Left ventricle myocardium inferior (tissue), 1 donor: ENCODE measurements around the gene CIAO2A. TPM values are rescaled to one million over a fixed set of nuclear protein-coding genes. Genes with fewer than 3 reads are reported as not detected.

Experiments
- DNase-seq: peaks from one replicate; pipeline ENCODE4 v3.0.0-alpha.2; 2020
- H3K27ac ChIP-seq: fragments of 200-600 bp; replicated peaks from 2 replicates; pipeline ENCODE4 v1.8.0; 2021
- H3K27me3 ChIP-seq: fragments of 200-600 bp; 2 replicates; pipeline ENCODE4 v1.8.0; 2021; ENCODE audit warnings: low read depth
- H3K36me3 ChIP-seq: fragments of 200-600 bp; 2 replicates; pipeline ENCODE4 v1.8.0; 2021
- H3K4me1 ChIP-seq: fragments of 200-600 bp; 2 replicates; pipeline ENCODE4 v1.8.0; 2021
- H3K4me3 ChIP-seq: fragments of 200-600 bp; 2 replicates; pipeline ENCODE4 v1.8.0; 2021; ENCODE audit warnings: mild to moderate bottlenecking, moderate library complexity
- H3K9me3 ChIP-seq: fragments of 200-600 bp; replicated peaks from 2 replicates; pipeline ENCODE4 v1.8.0; 2021
- CTCF ChIP-seq: fragments of 200-600 bp; IDR thresholded peaks from 2 replicates; pipeline ENCODE4 v1.8.0; 2021; ENCODE audit warnings: antibody characterized with exemption, mild to moderate bottlenecking, borderline replicate concordance
- intact Hi-C: fragments of 100-400 bp; cut with micrococcal nuclease; formaldehyde crosslinking; loops from one replicate; pipeline ENCODE4 v1.11.0; 2022
- total RNA-seq: library from RNA; stranded (reverse); fragmentation: NEBNext Ultra II Directional; extraction: Animal tissue kit (Norgen Biotek cat#: 25700); gene quantifications from one replicate; pipeline ENCODE4 v1.2.1, GENCODE V29; 2021
- donor health status: DM: no; HTN: yes; CAD: no; lungs with severe emphysema.

The CIAO2A gene
- total RNA-seq, 1 donor from 2014 or later = 71.0 TPM

- H3K27ac ChIP-seq = peak overlapping the region; percentile 61
- DNase-seq = no peak
- no peaks in the 10 kb centered on the region for H3K9me3 ChIP-seq
- intact Hi-C loops = no loop called here
- no peak for TF ChIP-seq CTCF
- H3K4me1 ChIP-seq = peaks cover 76% of the 10 kb centered on the region
- H3K36me3 ChIP-seq = no peaks in the 10 kb centered on the region
- H3K27me3 ChIP-seq = no peaks in the 10 kb centered on the region
- no peak overlapping the region for H3K4me3 ChIP-seq
Observed at GRCh38 chr15:64099379-64099778, 5.7 kb upstream of the CIAO2A start.

- Histone ChIP-seq H3K9me3 (no peaks in the 10 kb centered on the region), H3K27ac (peak overlapping the region; percentile 93), H3K4me3 (peak overlapping the region; percentile 91), H3K27me3 (no peaks in the 10 kb centered on the region), H3K4me1 (peaks cover 88% of the 10 kb centered on the region), H3K36me3 (no peaks in the 10 kb centered on the region)
- no peak for TF ChIP-seq CTCF
- DNase-seq = no peak
- intact Hi-C loops = no loop called here
Observed at GRCh38 chr15:64096668-64097384, 3.2 kb upstream of the CIAO2A start.

- Histone ChIP-seq H3K27ac (peak within 1 kb of the TSS; percentile 93), H3K9me3 (no peaks in the 10 kb centered on the region), H3K4me1 (peaks cover 88% of the 10 kb centered on the region), H3K27me3 (no peaks in the 10 kb centered on the region), H3K4me3 (peak within 1 kb of the TSS; percentile 91), H3K36me3 (no peaks in the 10 kb centered on the region)
- intact Hi-C loops = no loop called here
- peak; percentile 96 for DNase-seq
- TF ChIP-seq CTCF = no peak
Observed at GRCh38 chr15:64095795-64096667, 2.4 kb upstream of the CIAO2A start, which contains the start of gene SNX1. SNX1 (plus strand) TSS chr15:64095982; CDS start chr15:64096014, 32 bp downstream.

- Histone ChIP-seq H3K4me1 (peaks cover 94% of the 10 kb centered on the region), H3K27me3 (no peaks in the 10 kb centered on the region), H3K4me3 (peak overlapping the region; percentile 91), H3K36me3 (no peaks in the 10 kb centered on the region), H3K9me3 (no peaks in the 10 kb centered on the region), H3K27ac (peak overlapping the region; percentile 93)
- TF ChIP-seq CTCF = no peak
- intact Hi-C loops = no loop called here
- DNase-seq = no peak
Observed at GRCh38 chr15:64095431-64095794, 1.8 kb upstream of the CIAO2A start.

- Histone ChIP-seq H3K36me3 (peaks cover 11% of the 10 kb centered on the region), H3K27me3 (no peaks in the 10 kb centered on the region), H3K27ac (peak overlapping the region; percentile 93), H3K9me3 (no peaks in the 10 kb centered on the region), H3K4me3 (peak overlapping the region; percentile 78), H3K4me1 (peaks cover 91% of the 10 kb centered on the region)
- peak; percentile 46 for DNase-seq
- TF ChIP-seq CTCF = no peak
- intact Hi-C loops = no loop called here
Observed at GRCh38 chr15:64092864-64093626, 593 bp downstream of the CIAO2A start.
